ENCODE measurements around the gene LRRC51. TPM values are rescaled to one million over a fixed set of nuclear protein-coding genes. Genes with fewer than 3 reads are reported as not detected.
A peak's percentile ranks its signal among the peaks of the same experiment; 100 is the strongest.

Gene LRRC51
- total RNA-seq, 2 donors from 2014 or later = 4.0 to 7.6 TPM

DNA sequence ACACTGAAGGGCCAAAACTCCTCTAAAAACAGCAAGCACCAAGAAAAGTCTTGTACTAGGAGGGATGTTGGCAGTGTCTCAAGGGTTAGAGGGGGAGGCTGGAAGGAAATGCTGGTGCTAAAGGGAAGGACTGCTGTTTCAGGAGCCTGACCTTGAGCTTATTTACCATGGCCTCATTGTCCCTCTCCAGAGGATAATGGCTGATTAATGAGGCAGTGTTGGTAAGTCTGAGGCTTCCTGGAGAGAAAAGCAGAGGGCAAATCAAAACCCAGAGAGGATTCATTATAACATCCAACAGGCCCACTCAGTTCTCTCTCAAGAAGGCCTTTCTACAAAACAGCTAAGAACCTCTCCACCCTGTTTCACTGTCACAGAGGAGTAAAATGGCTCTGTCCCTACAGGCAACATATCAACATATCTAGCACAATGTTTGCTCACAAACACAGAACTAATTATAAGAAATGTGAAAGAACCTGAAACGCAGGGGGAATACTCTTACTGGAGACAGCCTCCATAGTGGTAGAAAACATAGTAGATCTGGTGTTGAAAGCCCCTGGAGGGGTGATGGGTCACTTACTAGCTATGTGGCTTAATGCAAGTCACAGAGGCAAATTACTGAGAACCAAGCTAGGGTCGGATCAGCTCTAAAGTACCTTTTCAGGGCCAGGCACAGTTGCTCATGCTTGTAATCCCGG lies 31.7 kb upstream of the LRRC51 start:
- H3K36me3 ChIP-seq = no peaks in the 10 kb centered on the region
- H3K4me3 ChIP-seq = no peak overlapping the region
- no peaks in the 10 kb centered on the region for H3K27me3 ChIP-seq
- DNase-seq (ENCODE audit: low spot score) = no peak
- TF ChIP-seq, protein P1, sequence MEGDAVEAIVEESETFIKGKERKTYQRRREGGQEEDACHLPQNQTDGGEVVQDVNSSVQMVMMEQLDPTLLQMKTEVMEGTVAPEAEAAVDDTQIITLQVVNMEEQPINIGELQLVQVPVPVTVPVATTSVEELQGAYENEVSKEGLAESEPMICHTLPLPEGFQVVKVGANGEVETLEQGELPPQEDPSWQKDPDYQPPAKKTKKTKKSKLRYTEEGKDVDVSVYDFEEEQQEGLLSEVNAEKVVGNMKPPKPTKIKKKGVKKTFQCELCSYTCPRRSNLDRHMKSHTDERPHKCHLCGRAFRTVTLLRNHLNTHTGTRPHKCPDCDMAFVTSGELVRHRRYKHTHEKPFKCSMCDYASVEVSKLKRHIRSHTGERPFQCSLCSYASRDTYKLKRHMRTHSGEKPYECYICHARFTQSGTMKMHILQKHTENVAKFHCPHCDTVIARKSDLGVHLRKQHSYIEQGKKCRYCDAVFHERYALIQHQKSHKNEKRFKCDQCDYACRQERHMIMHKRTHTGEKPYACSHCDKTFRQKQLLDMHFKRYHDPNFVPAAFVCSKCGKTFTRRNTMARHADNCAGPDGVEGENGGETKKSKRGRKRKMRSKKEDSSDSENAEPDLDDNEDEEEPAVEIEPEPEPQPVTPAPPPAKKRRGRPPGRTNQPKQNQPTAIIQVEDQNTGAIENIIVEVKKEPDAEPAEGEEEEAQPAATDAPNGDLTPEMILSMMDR (IDR thresholded peaks at IDR 0.05) = no peak
- no peaks in the 10 kb centered on the region for H3K4me1 ChIP-seq
- H3K9me3 ChIP-seq = no peaks in the 10 kb centered on the region
- H3K27ac ChIP-seq = no peak overlapping the region

DNA sequence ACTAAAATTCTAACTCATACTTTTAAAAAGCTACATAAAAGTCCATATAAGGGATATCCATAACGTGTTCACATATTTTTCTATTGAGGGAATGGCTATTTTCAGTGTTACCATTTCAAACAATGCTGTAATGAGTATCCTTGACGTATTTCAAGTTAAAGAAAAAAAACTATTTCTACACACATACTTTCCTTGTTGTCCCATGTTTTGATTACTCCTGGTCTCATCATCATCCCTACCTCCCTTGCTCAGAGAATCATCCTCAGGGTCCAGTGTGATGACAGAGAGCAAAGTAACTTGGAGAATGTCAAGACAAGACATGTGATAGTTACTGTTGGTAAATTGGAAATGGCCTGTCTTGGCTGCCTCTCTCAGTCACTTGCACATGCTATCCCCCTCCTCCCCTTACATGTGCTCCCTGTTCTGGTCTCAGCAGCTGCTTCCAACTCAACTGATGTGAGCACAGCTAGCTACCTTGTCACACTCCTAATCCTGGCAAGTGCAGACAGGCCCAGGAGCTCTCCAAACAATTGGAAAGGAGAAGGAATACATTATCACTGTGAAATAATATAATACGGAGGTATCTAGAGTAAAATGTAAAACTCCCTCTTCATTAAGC lies 22.1 kb upstream of the LRRC51 start:
- Histone ChIP-seq H3K4me1 (no peaks in the 10 kb centered on the region), H3K4me3 (no peak overlapping the region), H3K9me3 (no peaks in the 10 kb centered on the region), H3K36me3 (no peaks in the 10 kb centered on the region), H3K27me3 (no peaks in the 10 kb centered on the region), H3K27ac (no peak overlapping the region)
- TF ChIP-seq, protein P1 (IDR thresholded peaks at IDR 0.05) = no peak
- DNase-seq (ENCODE audit: low spot score) = no peak

DNA sequence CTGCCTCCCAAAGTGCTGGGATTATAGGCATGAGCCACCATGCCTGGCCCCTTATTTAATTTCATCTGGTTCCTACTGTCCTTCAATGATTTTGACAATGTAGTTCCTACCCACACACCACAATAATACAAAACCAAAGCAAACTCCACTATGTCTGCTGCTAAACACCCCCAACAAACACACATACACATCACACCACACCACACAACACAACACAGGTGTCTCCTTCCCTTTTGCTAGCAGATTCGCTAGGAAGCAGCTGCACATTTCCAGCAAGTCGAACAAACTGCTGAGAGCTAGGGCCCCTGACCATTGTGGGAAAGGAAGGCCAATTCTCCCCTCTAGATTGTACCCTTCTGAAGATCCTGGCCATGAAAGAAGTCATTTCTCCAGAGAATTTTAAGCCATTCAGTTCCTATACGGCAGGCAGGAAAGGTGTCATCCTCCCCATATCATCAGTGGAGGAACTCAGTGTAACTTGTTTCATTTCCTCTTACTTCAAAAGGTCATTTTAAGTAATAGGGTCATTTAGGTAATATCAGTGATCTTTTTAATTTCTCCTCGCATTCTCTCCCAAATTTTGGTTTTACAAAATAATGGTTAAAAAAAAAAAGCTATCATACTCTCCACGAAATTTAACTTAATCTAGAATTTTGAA lies 18.8 kb upstream of the LRRC51 start:
- Histone ChIP-seq H3K27ac (no peak overlapping the region), H3K4me1 (peaks cover 0 to 6% of the 10 kb centered on the region in 2 donors), H3K4me3 (no peak overlapping the region), H3K36me3 (no peaks in the 10 kb centered on the region), H3K9me3 (no peaks in the 10 kb centered on the region), H3K27me3 (no peaks in the 10 kb centered on the region)
- DNase-seq (ENCODE audit: low spot score) = no peak
- TF ChIP-seq, protein P1 (IDR thresholded peaks at IDR 0.05) = no peak

DNA sequence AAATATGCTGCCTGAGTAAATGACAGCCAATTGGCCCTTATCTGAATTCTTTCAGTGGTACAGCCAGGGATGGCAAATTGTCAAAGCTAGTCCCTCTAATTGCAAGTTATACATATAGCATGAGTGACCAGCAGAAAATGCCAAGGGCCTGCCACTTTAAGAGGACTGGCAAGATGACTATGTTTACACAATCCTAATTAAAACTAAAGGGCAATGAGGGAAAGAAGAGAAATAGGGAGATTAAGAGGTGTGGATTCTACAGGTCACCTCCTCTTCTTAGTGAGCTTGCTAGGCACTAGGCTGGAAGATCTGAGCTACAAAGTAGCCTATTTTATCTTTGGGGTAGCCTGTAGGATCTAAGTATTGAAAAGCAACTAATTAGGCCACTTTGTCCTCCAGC lies 13.8 kb upstream of the LRRC51 start:
- TF ChIP-seq, protein P1 (IDR thresholded peaks at IDR 0.05) = no peak
- no peaks in the 10 kb centered on the region for H3K27me3 ChIP-seq
- H3K4me1 ChIP-seq = peaks cover 0 to 38% of the 10 kb centered on the region in 2 donors
- peak overlapping the region in 1 of 2 donors; percentile 28 for H3K27ac ChIP-seq
- no peak for DNase-seq (ENCODE audit: low spot score)
- peaks cover 7% of the 10 kb centered on the region for H3K36me3 ChIP-seq
- no peaks in the 10 kb centered on the region for H3K9me3 ChIP-seq
- no peak overlapping the region for H3K4me3 ChIP-seq

DNA sequence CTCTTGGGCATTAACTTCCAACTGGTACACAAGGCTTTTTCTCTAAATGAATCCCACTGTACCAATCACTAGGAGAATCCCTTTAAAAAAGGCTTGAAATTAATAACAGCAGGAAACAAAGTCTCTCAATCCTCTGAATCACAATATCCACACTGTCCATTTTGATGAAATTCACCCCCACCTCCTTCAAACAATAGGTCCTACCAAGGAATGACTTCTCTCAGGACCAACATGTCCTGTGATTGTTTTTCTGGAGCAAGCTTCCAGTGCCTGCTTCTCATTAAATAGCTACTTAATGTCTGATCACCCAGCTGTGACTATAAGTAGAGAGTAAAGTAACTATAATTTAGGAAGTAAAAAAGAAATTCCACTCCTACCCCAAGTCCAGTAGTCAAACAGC lies 13.4 kb upstream of the LRRC51 start:
- H3K27me3 ChIP-seq = no peaks in the 10 kb centered on the region
- peaks cover 7% of the 10 kb centered on the region for H3K36me3 ChIP-seq
- no peaks in the 10 kb centered on the region for H3K9me3 ChIP-seq
- peaks cover 0 to 42% of the 10 kb centered on the region in 2 donors for H3K4me1 ChIP-seq
- TF ChIP-seq, protein P1 (IDR thresholded peaks at IDR 0.05) = no peak
- peak overlapping the region in 1 of 2 donors; percentile 28 for H3K27ac ChIP-seq
- no peak for DNase-seq (ENCODE audit: low spot score)
- no peak overlapping the region for H3K4me3 ChIP-seq

Data from right atrium auricular region (tissue), 2 donors.